RWPE2 (cell line): ENCODE measurements around the gene GPR176.

ENCODE experiments used
- ATAC-seq: fragments of 200-7000 bp; cut with Tn5 transposase; 3 replicates; pipeline ENCODE4 v1.9.1; 2021; ENCODE audit warnings: low read depth
- DNase-seq: peaks from one replicate; pipeline ENCODE4 v3.0.0-alpha.2; 2020; ENCODE audit warnings: low spot score
- H3K27ac ChIP-seq: fragments of 450-650 bp; 2 replicates; pipeline ENCODE4 v1.5.1; 2017; ENCODE audit warnings: mild to moderate bottlenecking; ENCODE audit not compliant: poor library complexity, severe bottlenecking
- H3K27me3 ChIP-seq: fragments of 250-450 bp; sonication (Bioruptor Pico); 2 replicates; pipeline ENCODE4 v1.5.1; 2021; ENCODE audit warnings: mild to moderate bottlenecking, moderate library complexity; ENCODE audit not compliant: insufficient read depth, poor library complexity, severe bottlenecking
- H3K36me3 ChIP-seq: fragments of 250-450 bp; sonication (Bioruptor Pico); 2 replicates; pipeline ENCODE4 v1.5.1; 2020; ENCODE audit warnings: low read depth, mild to moderate bottlenecking, moderate library complexity
- H3K4me1 ChIP-seq: fragments of 250-450 bp; sonication (Bioruptor Pico); 2 replicates; pipeline ENCODE4 v1.5.1; 2021; ENCODE audit warnings: mild to moderate bottlenecking, moderate library complexity; ENCODE audit not compliant: insufficient read depth, poor library complexity, severe bottlenecking
- H3K4me3 ChIP-seq: fragments of 250-450 bp; sonication (Bioruptor Pico); 2 replicates; pipeline ENCODE4 v1.5.1; 2021; ENCODE audit warnings: mild to moderate bottlenecking, moderate library complexity; ENCODE audit not compliant: severe bottlenecking
- H3K9me3 ChIP-seq: fragments of 250-450 bp; sonication (Bioruptor Pico); 2 replicates; pipeline ENCODE4 v1.5.1; 2021; ENCODE audit warnings: mild to moderate bottlenecking, moderate library complexity; ENCODE audit not compliant: severe bottlenecking
- TF ChIP-seq, protein P1 (sequence below): fragments of 450-650 bp; IDR thresholded peaks from one replicate; pipeline ENCODE4 v1.5.1; 2017; ENCODE audit warnings: mild to moderate bottlenecking, moderate library complexity; ENCODE audit not compliant: poor library complexity, severe bottlenecking

The GPR176 gene

DNA sequence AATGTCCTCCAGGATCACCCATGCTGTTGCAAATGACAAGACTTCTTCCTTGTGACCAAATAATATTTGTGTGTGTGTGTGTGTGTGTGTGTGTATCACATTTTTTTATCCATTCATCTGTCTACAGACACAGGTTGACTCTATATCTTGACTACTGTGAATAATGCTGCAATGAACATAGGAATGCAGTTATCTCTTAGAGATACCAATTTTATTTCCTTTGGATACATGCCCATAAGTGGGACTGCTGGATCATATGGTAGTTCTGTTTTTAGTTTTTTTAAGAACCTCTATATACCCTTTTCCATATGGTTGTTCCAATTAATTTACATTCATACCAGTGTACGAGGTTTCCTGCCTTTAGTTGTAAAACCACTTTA lies 41.7 kb downstream of the GPR176 start:
- Histone ChIP-seq H3K4me3 (no peak overlapping the region), H3K27ac (peak overlapping the region; percentile 35), H3K27me3 (no peaks in the 10 kb centered on the region), H3K4me1 (peaks cover 11% of the 10 kb centered on the region), H3K36me3 (no peaks in the 10 kb centered on the region), H3K9me3 (no peaks in the 10 kb centered on the region)
- no peak for ATAC-seq
- DNase-seq, result no peak
- TF ChIP-seq, protein P1, sequence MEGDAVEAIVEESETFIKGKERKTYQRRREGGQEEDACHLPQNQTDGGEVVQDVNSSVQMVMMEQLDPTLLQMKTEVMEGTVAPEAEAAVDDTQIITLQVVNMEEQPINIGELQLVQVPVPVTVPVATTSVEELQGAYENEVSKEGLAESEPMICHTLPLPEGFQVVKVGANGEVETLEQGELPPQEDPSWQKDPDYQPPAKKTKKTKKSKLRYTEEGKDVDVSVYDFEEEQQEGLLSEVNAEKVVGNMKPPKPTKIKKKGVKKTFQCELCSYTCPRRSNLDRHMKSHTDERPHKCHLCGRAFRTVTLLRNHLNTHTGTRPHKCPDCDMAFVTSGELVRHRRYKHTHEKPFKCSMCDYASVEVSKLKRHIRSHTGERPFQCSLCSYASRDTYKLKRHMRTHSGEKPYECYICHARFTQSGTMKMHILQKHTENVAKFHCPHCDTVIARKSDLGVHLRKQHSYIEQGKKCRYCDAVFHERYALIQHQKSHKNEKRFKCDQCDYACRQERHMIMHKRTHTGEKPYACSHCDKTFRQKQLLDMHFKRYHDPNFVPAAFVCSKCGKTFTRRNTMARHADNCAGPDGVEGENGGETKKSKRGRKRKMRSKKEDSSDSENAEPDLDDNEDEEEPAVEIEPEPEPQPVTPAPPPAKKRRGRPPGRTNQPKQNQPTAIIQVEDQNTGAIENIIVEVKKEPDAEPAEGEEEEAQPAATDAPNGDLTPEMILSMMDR, result no peak

DNA sequence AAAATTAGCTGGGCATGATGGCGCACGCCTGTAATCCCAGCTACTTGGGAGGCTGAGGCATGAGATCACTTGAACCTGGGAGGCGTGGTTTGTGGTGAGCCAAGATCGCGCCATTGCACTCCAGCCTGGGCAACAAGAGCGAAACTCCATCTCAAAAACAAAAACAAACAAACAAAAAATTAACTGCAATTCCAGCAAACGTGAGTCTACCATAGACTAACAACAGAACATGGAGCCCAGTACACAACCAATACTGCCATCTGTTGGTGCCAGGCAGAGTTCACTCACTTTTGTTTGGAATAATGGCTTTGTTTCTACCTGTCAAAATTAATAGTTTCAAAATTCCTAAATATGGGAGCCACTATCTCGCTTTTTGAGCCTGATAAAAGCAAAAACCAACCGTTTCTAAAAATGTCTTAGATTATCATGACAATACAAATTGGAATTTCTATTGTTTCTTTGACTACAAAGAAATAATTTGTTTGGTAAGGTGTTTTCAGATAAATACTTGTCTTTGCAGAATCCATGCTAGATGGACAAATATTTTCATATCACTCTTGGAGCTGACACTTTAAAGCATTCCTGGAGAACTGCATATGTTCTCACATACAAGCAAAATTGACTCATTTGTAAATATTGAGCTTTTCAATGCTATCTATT lies 45.0 kb downstream of the GPR176 start:
- peaks cover 11% of the 10 kb centered on the region for H3K4me1 ChIP-seq
- no peaks in the 10 kb centered on the region for H3K36me3 ChIP-seq
- no peak overlapping the region for H3K4me3 ChIP-seq
- TF ChIP-seq, protein P1, result peak; percentile 88
- ATAC-seq, result no peak
- no peak overlapping the region for H3K27ac ChIP-seq
- DNase-seq, result no peak
- no peaks in the 10 kb centered on the region for H3K9me3 ChIP-seq
- no peaks in the 10 kb centered on the region for H3K27me3 ChIP-seq

DNA sequence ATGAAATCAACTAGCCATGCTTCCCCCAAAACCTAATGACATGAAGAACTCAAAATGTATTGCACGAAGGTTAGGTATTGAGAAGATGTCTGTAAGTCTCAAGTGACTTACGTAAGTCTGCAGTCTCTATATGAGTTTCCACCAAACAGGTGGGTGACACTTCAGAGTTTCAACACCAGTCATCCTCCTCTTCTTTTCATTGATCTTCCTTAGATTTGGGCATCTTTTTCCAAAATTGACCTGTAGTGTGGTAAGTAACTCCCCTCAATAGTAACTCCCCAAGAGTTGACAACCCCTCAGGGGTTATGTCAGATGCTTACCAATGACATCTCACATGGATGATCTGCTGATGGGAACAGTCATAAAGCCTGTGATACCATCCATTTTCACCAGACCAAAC lies 46.1 kb downstream of the GPR176 start:
- H3K27ac ChIP-seq, result no peak overlapping the region
- no peak overlapping the region for H3K4me3 ChIP-seq
- peaks cover 11% of the 10 kb centered on the region for H3K4me1 ChIP-seq
- TF ChIP-seq, protein P1, result no peak
- no peaks in the 10 kb centered on the region for H3K9me3 ChIP-seq
- DNase-seq (no peak), ATAC-seq (no peak)
- no peaks in the 10 kb centered on the region for H3K27me3 ChIP-seq
- H3K36me3 ChIP-seq, result no peaks in the 10 kb centered on the region

GRCh38 chr15:39870537-39870936 lies 49.5 kb downstream of the GPR176 start:
- no peaks in the 10 kb centered on the region for H3K36me3 ChIP-seq
- TF ChIP-seq, protein P1, result no peak
- no peak overlapping the region for H3K4me3 ChIP-seq
- H3K27me3 ChIP-seq, result no peaks in the 10 kb centered on the region
- DNase-seq (no peak), ATAC-seq (no peak)
- H3K4me1 ChIP-seq, result no peaks in the 10 kb centered on the region
- no peak overlapping the region for H3K27ac ChIP-seq
- no peaks in the 10 kb centered on the region for H3K9me3 ChIP-seq

- no peak overlapping the region for H3K27ac ChIP-seq
- no peaks in the 10 kb centered on the region for H3K36me3 ChIP-seq
- ATAC-seq, result no peak
- H3K9me3 ChIP-seq, result no peaks in the 10 kb centered on the region
- no peak for DNase-seq
- H3K4me3 ChIP-seq, result no peak overlapping the region
- TF ChIP-seq, protein P1, result no peak
- no peaks in the 10 kb centered on the region for H3K4me1 ChIP-seq
- H3K27me3 ChIP-seq, result no peaks in the 10 kb centered on the region
These were observed 50.1 kb downstream of the GPR176 start for GRCh38 chr15:39869858-39870515.
